Stomach (tissue), 9 donors: Measurements from ENCODE around the gene MAPK7. TPM values are rescaled to one million over a fixed set of nuclear protein-coding genes. Genes with fewer than 3 reads are reported as not detected.

Experiments
- DNase-seq, 2 donors: peaks; one replicate each; pipeline versions ENCODE4 v3.0.0 to v3.0.0-alpha.2; 2013 to 2019
- H3K27ac ChIP-seq, 5 donors: fragments of 200-600 bp in 4 of 5; sonication (generic) in 4 of 5; one replicate each; pipeline ENCODE4 v1.5.1; 2013 to 2019; ENCODE audit warnings: mild to moderate bottlenecking in 1 of 5, moderate library complexity in 1 of 5
- H3K27me3 ChIP-seq, 3 donors: fragments of 200-600 bp; sonication (generic); one replicate each; pipeline ENCODE4 v1.5.1; 2017 to 2019; ENCODE audit warnings: mixed run types in 1 of 3
- H3K36me3 ChIP-seq, 4 donors: fragments of 200-600 bp; sonication (generic); 1 replicate in 3 of 4; 2 replicates in 1 of 4; pipeline ENCODE4 v1.5.1; 2016 to 2019
- H3K4me1 ChIP-seq, 4 donors: fragments of 200-600 bp; sonication (generic); one replicate each; pipeline ENCODE4 v1.5.1; 2016 to 2019
- H3K4me3 ChIP-seq, 4 donors: fragments of 200-600 bp; sonication (generic) in 3 of 4; one replicate each; pipeline ENCODE4 v1.5.1; 2016 to 2019; ENCODE audit warnings: mild to moderate bottlenecking in 1 of 4
- H3K9me3 ChIP-seq, 4 donors: fragments of 200-600 bp; sonication (generic); one replicate each; pipeline ENCODE4 v1.5.1; 2016 to 2019
- EP300 ChIP-seq: sonication (generic); formaldehyde crosslinking; IDR thresholded peaks from one replicate; pipeline ENCODE4 v1.6.1; 2017; ENCODE audit warnings: antibody characterized with exemption
- POLR2A ChIP-seq, 4 donors: fragments of 450-650 bp; IDR thresholded peaks; one replicate each; pipeline ENCODE4 v1.6.1; 2016; ENCODE audit warnings: antibody characterized with exemption in 4 of 4, control low read depth in 2 of 4, mild to moderate bottlenecking in 1 of 4, moderate library complexity in 1 of 4
- POLR2AphosphoS5 ChIP-seq, 3 donors: sonication (generic); formaldehyde crosslinking; IDR thresholded peaks; one replicate each; pipeline ENCODE4 v1.6.1; 2016; ENCODE audit warnings: antibody characterized with exemption in 3 of 3
- WGBS, 5 donors: extraction: QIAGEN DNeasy Blood & Tissue Kit in 3 of 5; methylation state at CpG; one replicate each; pipeline versions ENCODE4 v1.1.5 to v1.1.7; 2013 to 2018; 5-methylcytosine and 5-hydroxymethylcytosine counted together
- intact Hi-C: fragments of 100-400 bp; cut with DNase I; formaldehyde crosslinking; loops from one replicate; pipeline ENCODE4 v1.15.1; 2023; ENCODE audit warnings: low total_unique reads
- polyA plus RNA-seq, 3 donors: library from polyadenylated mRNA; stranded (reverse); fragments of 200-250 nt; gene quantifications; one replicate each; pipeline ENCODE4 v1.2.3, GENCODE V29; 2013
- small RNA-seq, 4 donors: library from RNA; depleted of rRNA; stranded (forward); fragments of <200 nt; gene quantifications; one replicate each; pipeline ENCODE3, GENCODE V24; 2016
- total RNA-seq, 5 donors: library from RNA; depleted of rRNA; stranded (reverse); fragments of >200 nt; gene quantifications; one replicate each; pipeline versions ENCODE4 v1.1.0 to v1.2.3, GENCODE V29; 2014 to 2016
- TF ChIP-seq, protein P1 (sequence below), 7 experiments: fragments of 450-650 bp in 4 of 7; fragments of 200-600 bp in 3 of 7; sonication (generic) in 3 of 7; IDR thresholded peaks; one replicate each; pipeline ENCODE4 v1.5.1; 2016 to 2019; ENCODE audit warnings: antibody characterized with exemption in 7 of 7, control low read depth in 2 of 7, mild to moderate bottlenecking in 1 of 7
- donor health status: healthy with polysubstance abuse.
- donor health status: Bipolar disorder and iron deficiency.
- donor health status: healthy.

Gene MAPK7
- total and polyA plus RNA-seq, 8 donors: 10.3 to 221 (median 30.5) TPM

DNA sequence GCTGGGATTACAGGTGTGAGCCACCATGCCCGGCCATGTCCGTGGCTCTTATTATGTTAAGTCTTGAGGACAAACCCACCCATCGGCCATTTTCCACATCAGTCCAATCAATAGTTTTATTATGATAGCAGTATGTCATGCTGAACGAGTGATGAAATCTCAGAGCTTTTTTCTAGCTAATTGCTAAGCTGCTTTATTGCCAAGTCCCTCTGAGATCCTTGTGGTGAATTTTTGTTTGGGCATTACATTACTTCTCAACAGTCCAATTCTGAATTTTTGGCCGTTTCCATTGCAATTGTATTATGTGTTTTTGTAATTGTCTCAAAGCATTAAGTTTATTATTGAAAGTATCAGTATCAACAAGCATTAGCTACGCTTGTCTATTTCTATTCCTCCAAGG lies 43.6 kb downstream of the MAPK7 start:
- intact Hi-C loops: no loop called here
- H3K27me3 ChIP-seq: no peaks in the 10 kb centered on the region
- H3K36me3 ChIP-seq: no peaks in the 10 kb centered on the region
- no peak overlapping the region for H3K4me3 ChIP-seq
- no peak overlapping the region for H3K27ac ChIP-seq
- H3K4me1 ChIP-seq: peaks cover 0 to 17% (median 2%) of the 10 kb centered on the region in 4 donors
- DNase-seq: no peak
- WGBS, 5 donors: 74 to 84% (median 80%) methylated on average over 6 of the region's 6 CpGs
- no peak for TF ChIP-seq POLR2A (IDR thresholded peaks at IDR 0.05)
- no peak for TF ChIP-seq POLR2AphosphoS5 (IDR thresholded peaks at IDR 0.05)
- H3K9me3 ChIP-seq: no peaks in the 10 kb centered on the region

DNA sequence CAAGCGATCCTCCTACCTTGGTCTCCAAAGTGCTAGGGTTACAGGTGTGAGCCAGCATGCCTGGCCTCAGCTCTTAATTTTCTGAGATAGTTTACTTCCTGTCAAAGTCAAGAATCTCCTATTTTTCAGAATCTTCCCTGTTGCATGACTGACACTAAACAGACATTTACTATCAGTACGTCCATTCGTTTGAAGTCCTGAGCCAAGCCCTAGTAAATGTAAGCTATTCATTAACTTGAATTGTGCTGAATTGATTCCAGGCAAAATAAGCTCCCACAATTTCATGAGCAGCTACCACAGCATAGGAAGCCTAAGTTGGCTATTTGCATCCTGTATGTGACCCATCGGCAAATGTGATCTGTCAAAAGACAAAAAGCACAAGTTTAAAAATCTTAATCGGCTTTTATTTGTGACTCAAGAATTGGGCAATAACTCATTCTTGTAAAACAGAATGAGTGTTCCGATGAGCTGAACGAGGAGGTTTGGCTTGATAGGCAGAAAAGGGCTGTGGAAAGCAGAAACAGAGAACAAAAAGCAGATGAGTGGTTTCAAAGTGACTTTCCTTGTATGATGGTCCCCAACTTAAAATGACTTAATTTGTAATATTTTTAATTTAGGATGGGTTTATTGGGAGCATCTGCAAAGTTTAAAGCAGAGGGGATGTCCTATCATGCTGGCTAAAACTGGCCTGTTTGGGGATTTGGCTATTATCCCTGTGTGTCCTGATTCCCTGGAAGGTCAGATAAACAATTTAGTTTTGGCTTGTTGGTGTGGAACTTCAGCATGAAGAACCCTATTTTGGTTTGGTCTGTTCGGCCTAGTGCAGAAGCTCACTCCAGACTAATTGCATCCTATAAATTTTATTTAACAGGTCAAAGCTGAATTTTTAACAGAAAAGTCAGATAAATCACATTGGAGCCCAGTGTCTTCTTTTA lies 46.9 kb downstream of the MAPK7 start:
- H3K27ac ChIP-seq: peak overlapping the region in 4 of 5 donors; percentile 14 to 52 (median 33)
- no peaks in the 10 kb centered on the region for H3K27me3 ChIP-seq
- H3K9me3 ChIP-seq: no peaks in the 10 kb centered on the region
- H3K4me1 ChIP-seq: peaks cover 0 to 17% (median 0%) of the 10 kb centered on the region in 4 donors
- no peaks in the 10 kb centered on the region for H3K36me3 ChIP-seq
- 55 to 70% (median 62%) methylated on average over 8 of the region's 8 CpGs for WGBS, 5 donors
- intact Hi-C loops: no loop called here
- no peak overlapping the region for H3K4me3 ChIP-seq
- TF ChIP-seq POLR2AphosphoS5 (IDR thresholded peaks at IDR 0.05): no peak
- no peak for TF ChIP-seq POLR2A (IDR thresholded peaks at IDR 0.05)
- TF ChIP-seq EP300: no peak
- TF ChIP-seq, protein P1, sequence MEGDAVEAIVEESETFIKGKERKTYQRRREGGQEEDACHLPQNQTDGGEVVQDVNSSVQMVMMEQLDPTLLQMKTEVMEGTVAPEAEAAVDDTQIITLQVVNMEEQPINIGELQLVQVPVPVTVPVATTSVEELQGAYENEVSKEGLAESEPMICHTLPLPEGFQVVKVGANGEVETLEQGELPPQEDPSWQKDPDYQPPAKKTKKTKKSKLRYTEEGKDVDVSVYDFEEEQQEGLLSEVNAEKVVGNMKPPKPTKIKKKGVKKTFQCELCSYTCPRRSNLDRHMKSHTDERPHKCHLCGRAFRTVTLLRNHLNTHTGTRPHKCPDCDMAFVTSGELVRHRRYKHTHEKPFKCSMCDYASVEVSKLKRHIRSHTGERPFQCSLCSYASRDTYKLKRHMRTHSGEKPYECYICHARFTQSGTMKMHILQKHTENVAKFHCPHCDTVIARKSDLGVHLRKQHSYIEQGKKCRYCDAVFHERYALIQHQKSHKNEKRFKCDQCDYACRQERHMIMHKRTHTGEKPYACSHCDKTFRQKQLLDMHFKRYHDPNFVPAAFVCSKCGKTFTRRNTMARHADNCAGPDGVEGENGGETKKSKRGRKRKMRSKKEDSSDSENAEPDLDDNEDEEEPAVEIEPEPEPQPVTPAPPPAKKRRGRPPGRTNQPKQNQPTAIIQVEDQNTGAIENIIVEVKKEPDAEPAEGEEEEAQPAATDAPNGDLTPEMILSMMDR (IDR thresholded peaks at IDR 0.05): no peak
- DNase-seq: no peak

DNA sequence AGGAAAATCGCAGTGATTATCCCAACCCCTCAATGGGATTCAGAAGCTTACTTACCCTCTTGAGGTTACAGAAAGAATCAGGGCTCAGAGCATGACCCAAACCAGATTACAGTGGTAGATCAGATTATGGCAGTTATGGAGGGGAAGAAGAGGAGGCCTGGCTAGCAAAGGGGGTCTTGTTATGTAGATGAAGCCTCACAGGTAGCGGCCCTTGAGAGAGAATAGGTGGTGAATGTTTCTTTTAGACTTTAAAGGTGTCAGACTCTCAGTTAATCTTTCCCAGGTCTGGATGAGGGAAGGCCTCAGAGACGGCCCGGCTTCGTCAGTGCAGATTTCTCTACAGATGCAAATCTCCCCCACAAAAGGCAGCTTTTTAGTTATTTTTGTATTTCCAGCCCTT lies 48.3 kb downstream of the MAPK7 start:
- peaks cover 0 to 17% (median 0%) of the 10 kb centered on the region in 4 donors for H3K4me1 ChIP-seq
- H3K27me3 ChIP-seq: no peaks in the 10 kb centered on the region
- H3K9me3 ChIP-seq: no peaks in the 10 kb centered on the region
- H3K36me3 ChIP-seq: no peaks in the 10 kb centered on the region
- WGBS, 5 donors: 89 to 96% (median 95%) methylated on average over 5 of the region's 5 CpGs
- TF ChIP-seq POLR2AphosphoS5 (IDR thresholded peaks at IDR 0.05): no peak
- no peak for TF ChIP-seq POLR2A (IDR thresholded peaks at IDR 0.05)
- TF ChIP-seq EP300: no peak
- TF ChIP-seq, protein P1 (IDR thresholded peaks at IDR 0.05): no peak
- no peak overlapping the region for H3K4me3 ChIP-seq
- no peak for DNase-seq
- H3K27ac ChIP-seq: peak overlapping the region in 1 of 5 donors; percentile 47
- intact Hi-C loops: no loop called here

DNA sequence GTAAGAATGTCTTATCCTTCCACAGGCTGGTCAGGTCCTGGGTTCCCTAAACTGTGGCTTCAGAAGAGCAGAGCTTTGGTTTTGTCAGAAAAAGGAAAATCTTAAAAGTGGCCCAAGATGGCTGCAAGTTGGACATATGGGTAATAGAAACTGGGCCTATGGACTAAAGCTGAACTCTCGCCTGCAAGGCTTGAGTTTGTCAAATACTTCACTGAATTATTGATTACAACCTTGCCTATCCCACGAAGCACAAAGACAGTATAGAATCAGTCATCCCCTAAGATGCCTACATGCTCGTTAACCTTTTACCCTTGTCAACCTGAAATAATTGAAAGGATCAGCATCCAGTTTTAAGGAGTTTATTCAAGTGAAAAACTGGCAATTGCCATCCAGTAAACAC lies 53.4 kb downstream of the MAPK7 start:
- DNase-seq: no peak
- Histone ChIP-seq H3K36me3 (no peaks in the 10 kb centered on the region), H3K9me3 (no peaks in the 10 kb centered on the region), H3K4me1 (no peaks in the 10 kb centered on the region), H3K27ac (no peak overlapping the region), H3K4me3 (no peak overlapping the region), H3K27me3 (no peaks in the 10 kb centered on the region)
- intact Hi-C loops: no loop called here
- no peak for TF ChIP-seq EP300
- TF ChIP-seq POLR2A (IDR thresholded peaks at IDR 0.05): no peak
- TF ChIP-seq POLR2AphosphoS5 (IDR thresholded peaks at IDR 0.05): no peak
- TF ChIP-seq, protein P1 (IDR thresholded peaks at IDR 0.05): no peak
- 74 to 82% (median 77%) methylated on average over 3 of the region's 3 CpGs for WGBS, 5 donors

Small RNA genes lying within 50 kb of the gene (small RNA-seq; reads per million reads assigned to genes)
- gene MIR1180: 6.3 to 25.6 (median 7.0) reads per million in 4 donors
- gene RF00537: 0 reads per million in 4 donors

Other genes with a start within 250 kb of the MAPK7 start
- 10 to 100 TPM; 24.5 to 71.9 (median 32.1) TPM for gene EPN2, start 141.1 kb upstream of the MAPK7 start, total RNA-seq
- gene EPN2, start 141.1 kb upstream of the MAPK7 start, polyA plus RNA-seq: 10 to 100 TPM; 10.7 to 21.1 (median 11.9) TPM
- gene B9D1, start 15.8 kb upstream of the MAPK7 start, total RNA-seq: 10 to 100 TPM in 3 of 5 donors, not detected in 2; 10.9 to 22.8 (median 21.3) TPM
- gene B9D1, start 15.8 kb upstream of the MAPK7 start, polyA plus RNA-seq: 10 to 100 TPM; 10.9 to 18.4 (median 15.1) TPM
- 100 to 1,000 TPM in 2 of 5 donors, 10 to 100 TPM in 3; 29.3 to 125 (median 80.5) TPM for gene MFAP4, start 8.7 kb downstream of the MAPK7 start, total RNA-seq
- 10 to 100 TPM; 44.0 to 56.4 (median 47.7) TPM for gene MFAP4, start 8.7 kb downstream of the MAPK7 start, polyA plus RNA-seq
- 1 to 10 TPM in 2 of 5 donors, under 1 TPM in 1, not detected in 2; 0.45 to 4.4 (median 1.7) TPM for gene RNF112, start 32.7 kb downstream of the MAPK7 start, total RNA-seq
- gene RNF112, start 32.7 kb downstream of the MAPK7 start, polyA plus RNA-seq: 1 to 10 TPM; 2.1 to 5.0 (median 2.2) TPM
- 1 to 10 TPM in 1 of 5 donors, under 1 TPM in 2, not detected in 2; 0.29 to 1.3 (median 0.55) TPM for gene SLC47A1, start 155.4 kb downstream of the MAPK7 start, total RNA-seq
- gene SLC47A1, start 155.4 kb downstream of the MAPK7 start, polyA plus RNA-seq: 1 to 10 TPM in 2 of 3 donors, under 1 TPM in 1; 0.25 to 1.3 (median 1.1) TPM